Measurements from ENCODE around the gene EYA4. TPM values are rescaled to one million over a fixed set of nuclear protein-coding genes. Genes with fewer than 3 reads are reported as not detected.

Gene EYA4
- total and polyA plus RNA-seq, 2 donors (not counting 3 experiments of a cell fraction or from before 2014, with no cell fraction given), result not detected

GRCh38 chr6:133254552-133255228, 13.5 kb downstream of the EYA4 start:
- Histone ChIP-seq H3K4me2 (ENCODE audit: insufficient read depth, low read length) (no peak overlapping the region), H3K4me3 (replicated peaks in 1 of 3; ENCODE audit: insufficient read depth in 1 of 3, low read depth in 1 of 3, low read length in 3 of 3) (no peak overlapping the region), H3K27ac (ENCODE audit: insufficient read depth, low read depth, low read length) (no peak overlapping the region), H3K4me1 (ENCODE audit: control insufficient read depth, extremely low read depth, insufficient read depth, low read length) (no peaks in the 10 kb centered on the region), H2AFZ (ENCODE audit: low read depth, low read length) (no peak overlapping the region), H3K36me3 (ENCODE audit: control insufficient read depth in 2 of 2, extremely low read depth in 1 of 2, insufficient read depth in 2 of 2, low read length in 2 of 2) (no peaks in the 10 kb centered on the region), H3K79me2 (ENCODE audit: control insufficient read depth, insufficient read depth, low read length) (no peaks in the 10 kb centered on the region), H4K20me1 (replicated peaks; ENCODE audit: control insufficient read depth, extremely low read depth, insufficient read depth, low read length) (no peaks in the 10 kb centered on the region), H3K9me1 (replicated peaks; ENCODE audit: control insufficient read depth, extremely low read depth, insufficient read depth, low read length) (no peaks in the 10 kb centered on the region), H3K9me3 (replicated peaks; ENCODE audit: control insufficient read depth, insufficient read depth, low read length) (no peaks in the 10 kb centered on the region), H3K9ac (replicated peaks; ENCODE audit: extremely low read depth, insufficient read depth, low read length) (no peak overlapping the region), H3K27me3 (ENCODE audit: control insufficient read depth in 2 of 2, insufficient read depth in 2 of 2, low read length in 2 of 2) (no peaks in the 10 kb centered on the region)
- POLR2A ChIA-PET, result no interaction called here
- no TSS peak for BruUV-seq (replicated peaks)
- FAIRE-seq (no peak), DNase-seq (ENCODE audit: low read depth, low spot score) (no peak)
- dilution Hi-C loops (cut with MboI; ENCODE audit: extremely low pct_ligation_motif_present, low sequenced_read_pairs), result no loop called here
- TF ChIP-seq POLR2A (IDR thresholded peaks at IDR 0.05; ENCODE audit: low read depth, low read length) (no peak), JUN (IDR thresholded peaks at IDR 0.05; ENCODE audit: borderline replicate concordance, insufficient read depth, insufficient read length, low read depth) (no peak), CTCF (IDR thresholded peaks at IDR 0.05; ENCODE audit: extremely low read depth in 1 of 2, insufficient read depth in 1 of 2, low read depth in 1 of 2, low read length in 2 of 2) (no peak), MAX (IDR thresholded peaks at IDR 0.05; ENCODE audit: insufficient read depth, insufficient read length) (no peak), FOS (IDR thresholded peaks at IDR 0.05; ENCODE audit: borderline replicate concordance, insufficient read depth, low read length) (no peak), POLR2AphosphoS5 (IDR thresholded peaks at IDR 0.05; ENCODE audit: insufficient read depth, low read depth, low read length) (no peak), EZH2 (IDR thresholded peaks at IDR 0.05; ENCODE audit: borderline replicate concordance, low read depth, low read length, severe bottlenecking) (no peak), GATA2 (IDR thresholded peaks at IDR 0.05; ENCODE audit: insufficient read depth, insufficient read length, low read depth, low read length) (no peak), MYC (IDR thresholded peaks at IDR 0.05; ENCODE audit: low read depth, low read length) (no peak)
- intact Hi-C loops (cut with micrococcal nuclease), result no loop called here
- CTCF ChIA-PET, result no interaction called here
